SK-N-SH treated with all-trans-retinoic acid at 6 μM for 48 hours (cell line): ENCODE data around the gene KCNIP4.

ENCODE experiments used
- ATAC-seq: fragments of 200-7000 bp; cut with Tn5 transposase; 3 replicates; pipeline ENCODE4 v1.9.1; 2020; ENCODE audit warnings: mild to moderate bottlenecking, moderate library complexity
- ARNTL ChIP-seq: fragments of 450-650 bp; formaldehyde crosslinking; IDR thresholded peaks from 2 replicates; pipeline ENCODE4 v1.5.0; 2020; ENCODE audit warnings: low read depth, mild to moderate bottlenecking, moderate library complexity, borderline replicate concordance
- BACH2 ChIP-seq: fragments of 250-450 bp; sonication (Bioruptor Pico); IDR thresholded peaks from 2 replicates; pipeline ENCODE4 v1.9.0; 2021; ENCODE audit warnings: mild to moderate bottlenecking, borderline replicate concordance
- CREB5 ChIP-seq: fragments of 250-450 bp; sonication (Bioruptor Pico); IDR thresholded peaks from 2 replicates; pipeline ENCODE4 v1.5.1; 2020; ENCODE audit warnings: low read depth, mild to moderate bottlenecking, moderate library complexity
- CSDC2 ChIP-seq: fragments of 250-450 bp; sonication (Bioruptor Pico); IDR thresholded peaks from 2 replicates; pipeline ENCODE4 v1.5.0; 2020; ENCODE audit warnings: mild to moderate bottlenecking, moderate library complexity
- ESRRG ChIP-seq: fragments of 250-450 bp; sonication (Bioruptor Pico); IDR thresholded peaks from 2 replicates; pipeline ENCODE4 v1.6.1; 2021; ENCODE audit warnings: mild to moderate bottlenecking
- ISL1 ChIP-seq: fragments of 250-450 bp; sonication (Bioruptor Pico); IDR thresholded peaks from 2 replicates; pipeline ENCODE4 v2.1.2; 2022; ENCODE audit warnings: mild to moderate bottlenecking, moderate library complexity
- OSR1 ChIP-seq: fragments of 250-450 bp; sonication (Bioruptor Pico); IDR thresholded peaks from 2 replicates; pipeline ENCODE4 v1.8.0; 2022; ENCODE audit warnings: moderate library complexity, mild to moderate bottlenecking, inconsistent platforms
- PPARA ChIP-seq: fragments of 250-450 bp; sonication (Bioruptor Pico); IDR thresholded peaks from 2 replicates; pipeline ENCODE4 v1.5.0; 2020; ENCODE audit warnings: mild to moderate bottlenecking, borderline replicate concordance
- RARB ChIP-seq: fragments of 250-450 bp; sonication (Bioruptor Pico); IDR thresholded peaks from 2 replicates; pipeline ENCODE4 v1.8.0; 2021; ENCODE audit warnings: mild to moderate bottlenecking, moderate library complexity
- TCF4 ChIP-seq: fragments of 250-450 bp; sonication (Bioruptor Pico); IDR thresholded peaks from 2 replicates; pipeline ENCODE4 v1.8.0; 2021; ENCODE audit warnings: mild to moderate bottlenecking, moderate library complexity, borderline replicate concordance
- TOX ChIP-seq: fragments of 250-450 bp; sonication (Bioruptor Pico); IDR thresholded peaks from 2 replicates; pipeline ENCODE4 v1.8.0; 2021; ENCODE audit warnings: mild to moderate bottlenecking, moderate library complexity, borderline replicate concordance
- TSHZ2 ChIP-seq: fragments of 250-450 bp; sonication (Bioruptor Pico); IDR thresholded peaks from 2 replicates; pipeline ENCODE4 v1.5.0; 2020; ENCODE audit warnings: mild to moderate bottlenecking, moderate library complexity
- ZFP3 ChIP-seq: fragments of 250-450 bp; sonication (Bioruptor Pico); IDR thresholded peaks from 2 replicates; pipeline ENCODE4 v1.5.0; 2020; ENCODE audit warnings: mild to moderate bottlenecking, moderate library complexity
- ZNF565 ChIP-seq: fragments of 450-650 bp; formaldehyde crosslinking; conservative IDR thresholded peaks from 2 replicates; pipeline ENCODE4 v1.5.0; 2020; ENCODE audit warnings: low read depth, mild to moderate bottlenecking, moderate library complexity
- ZNF70 ChIP-seq: fragments of 450-650 bp; formaldehyde crosslinking; IDR thresholded peaks from 2 replicates; pipeline ENCODE4 v1.5.0; 2020; ENCODE audit warnings: mild to moderate bottlenecking, moderate library complexity
- ZNF8 ChIP-seq: fragments of 450-650 bp; formaldehyde crosslinking; IDR thresholded peaks from 2 replicates; pipeline ENCODE4 v1.5.0; 2020; ENCODE audit warnings: mild to moderate bottlenecking, moderate library complexity
- TF ChIP-seq, protein P1 (sequence below): fragments of 250-450 bp; sonication (Bioruptor Pico); IDR thresholded peaks from 2 replicates; pipeline ENCODE4 v1.8.0; 2020; ENCODE audit warnings: mild to moderate bottlenecking, moderate library complexity, borderline replicate concordance
- TF ChIP-seq, protein P2 (sequence below): fragments of 250-450 bp; sonication (Bioruptor Pico); IDR thresholded peaks from 2 replicates; pipeline ENCODE4 v1.5.1; 2021; ENCODE audit warnings: mild to moderate bottlenecking, moderate library complexity
- TF ChIP-seq, protein P3 (sequence below): fragments of 250-450 bp; sonication (Bioruptor Pico); IDR thresholded peaks from 2 replicates; pipeline ENCODE4 v1.8.0; 2021; ENCODE audit warnings: low read depth, mild to moderate bottlenecking, moderate library complexity, borderline replicate concordance

The KCNIP4 gene

DNA sequence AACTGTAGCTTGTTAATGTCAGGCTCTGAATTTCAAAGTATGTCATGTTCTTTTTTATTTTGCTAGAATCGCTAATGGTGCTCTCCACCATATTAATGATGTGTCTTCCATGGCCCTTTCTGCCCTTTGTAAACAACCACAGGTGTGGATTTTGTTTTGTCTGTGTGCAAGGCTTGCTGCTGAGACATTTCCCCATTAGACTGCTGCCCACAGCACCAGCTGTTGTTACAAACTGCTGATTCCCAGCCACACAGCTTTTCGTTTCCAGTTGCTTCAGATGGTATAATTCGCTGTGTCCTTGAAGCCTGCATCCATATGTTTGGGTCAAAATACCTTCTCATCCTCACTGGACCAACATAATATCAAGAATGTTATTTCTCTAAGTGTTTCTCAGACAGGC lies 32.8 kb downstream of the KCNIP4 start:
- TF ChIP-seq ESRRG (CRISPR knock-in tag) = no peak
- no peak for TF ChIP-seq ARNTL (CRISPR knock-in tag)
- no peak for TF ChIP-seq BACH2
- TF ChIP-seq PPARA = no peak
- TF ChIP-seq ZNF565 (CRISPR knock-in tag) = no peak
- TF ChIP-seq CSDC2 (CRISPR knock-in tag) = no peak
- TF ChIP-seq OSR1 (CRISPR knock-in tag) = no peak
- TF ChIP-seq, protein P1, sequence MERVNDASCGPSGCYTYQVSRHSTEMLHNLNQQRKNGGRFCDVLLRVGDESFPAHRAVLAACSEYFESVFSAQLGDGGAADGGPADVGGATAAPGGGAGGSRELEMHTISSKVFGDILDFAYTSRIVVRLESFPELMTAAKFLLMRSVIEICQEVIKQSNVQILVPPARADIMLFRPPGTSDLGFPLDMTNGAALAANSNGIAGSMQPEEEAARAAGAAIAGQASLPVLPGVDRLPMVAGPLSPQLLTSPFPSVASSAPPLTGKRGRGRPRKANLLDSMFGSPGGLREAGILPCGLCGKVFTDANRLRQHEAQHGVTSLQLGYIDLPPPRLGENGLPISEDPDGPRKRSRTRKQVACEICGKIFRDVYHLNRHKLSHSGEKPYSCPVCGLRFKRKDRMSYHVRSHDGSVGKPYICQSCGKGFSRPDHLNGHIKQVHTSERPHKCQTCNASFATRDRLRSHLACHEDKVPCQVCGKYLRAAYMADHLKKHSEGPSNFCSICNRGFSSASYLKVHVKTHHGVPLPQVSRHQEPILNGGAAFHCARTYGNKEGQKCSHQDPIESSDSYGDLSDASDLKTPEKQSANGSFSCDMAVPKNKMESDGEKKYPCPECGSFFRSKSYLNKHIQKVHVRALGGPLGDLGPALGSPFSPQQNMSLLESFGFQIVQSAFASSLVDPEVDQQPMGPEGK (CRISPR knock-in tag) = no peak
- TF ChIP-seq, protein P2, sequence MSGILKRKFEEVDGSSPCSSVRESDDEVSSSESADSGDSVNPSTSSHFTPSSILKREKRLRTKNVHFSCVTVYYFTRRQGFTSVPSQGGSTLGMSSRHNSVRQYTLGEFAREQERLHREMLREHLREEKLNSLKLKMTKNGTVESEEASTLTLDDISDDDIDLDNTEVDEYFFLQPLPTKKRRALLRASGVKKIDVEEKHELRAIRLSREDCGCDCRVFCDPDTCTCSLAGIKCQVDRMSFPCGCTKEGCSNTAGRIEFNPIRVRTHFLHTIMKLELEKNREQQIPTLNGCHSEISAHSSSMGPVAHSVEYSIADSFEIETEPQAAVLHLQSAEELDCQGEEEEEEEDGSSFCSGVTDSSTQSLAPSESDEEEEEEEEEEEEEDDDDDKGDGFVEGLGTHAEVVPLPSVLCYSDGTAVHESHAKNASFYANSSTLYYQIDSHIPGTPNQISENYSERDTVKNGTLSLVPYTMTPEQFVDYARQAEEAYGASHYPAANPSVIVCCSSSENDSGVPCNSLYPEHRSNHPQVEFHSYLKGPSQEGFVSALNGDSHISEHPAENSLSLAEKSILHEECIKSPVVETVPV (CRISPR knock-in tag) = no peak
- TF ChIP-seq, protein P3, sequence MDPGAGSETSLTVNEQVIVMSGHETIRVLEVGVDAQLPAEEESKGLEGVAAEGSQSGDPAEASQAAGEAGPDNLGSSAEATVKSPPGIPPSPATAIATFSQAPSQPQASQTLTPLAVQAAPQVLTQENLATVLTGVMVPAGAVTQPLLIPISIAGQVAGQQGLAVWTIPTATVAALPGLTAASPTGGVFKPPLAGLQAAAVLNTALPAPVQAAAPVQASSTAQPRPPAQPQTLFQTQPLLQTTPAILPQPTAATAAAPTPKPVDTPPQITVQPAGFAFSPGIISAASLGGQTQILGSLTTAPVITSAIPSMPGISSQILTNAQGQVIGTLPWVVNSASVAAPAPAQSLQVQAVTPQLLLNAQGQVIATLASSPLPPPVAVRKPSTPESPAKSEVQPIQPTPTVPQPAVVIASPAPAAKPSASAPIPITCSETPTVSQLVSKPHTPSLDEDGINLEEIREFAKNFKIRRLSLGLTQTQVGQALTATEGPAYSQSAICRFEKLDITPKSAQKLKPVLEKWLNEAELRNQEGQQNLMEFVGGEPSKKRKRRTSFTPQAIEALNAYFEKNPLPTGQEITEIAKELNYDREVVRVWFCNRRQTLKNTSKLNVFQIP (CRISPR knock-in tag) = no peak

GRCh38 chr4:21901831-21902230 lies 46.7 kb downstream of the KCNIP4 start:
- ATAC-seq = no peak
- TF ChIP-seq ISL1 (CRISPR knock-in tag) (no peak), ZNF8 (CRISPR knock-in tag) (no peak), OSR1 (CRISPR knock-in tag) (no peak), TCF4 (no peak), ZFP3 (no peak), TOX (no peak), BACH2 (no peak), ZNF565 (CRISPR knock-in tag) (no peak), ESRRG (CRISPR knock-in tag) (no peak), RARB (CRISPR knock-in tag) (no peak), CREB5 (CRISPR knock-in tag) (no peak), TSHZ2 (no peak), ARNTL (CRISPR knock-in tag) (no peak), PPARA (no peak), ZNF70 (CRISPR knock-in tag) (no peak), CSDC2 (CRISPR knock-in tag) (no peak)
- TF ChIP-seq, protein P2 (CRISPR knock-in tag) = no peak
- TF ChIP-seq, protein P1 (CRISPR knock-in tag) = no peak
- TF ChIP-seq, protein P3 (CRISPR knock-in tag) = no peak
- TF ChIP-seq, all 23 proteins: peak for 0

More for the DNA sequence above, 32.8 kb downstream of the KCNIP4 start:
- no peak for ATAC-seq
